ENCODE data around the gene TMEM72.

Gene TMEM72

GRCh38 chr10:44962870-44963738 lies 52.0 kb downstream of the TMEM72 start:
- Histone ChIP-seq H3K4me1 (ENCODE audit: control insufficient read depth, insufficient read depth, low read length) (peaks cover 78% of the 10 kb centered on the region), H3K27me3 (ENCODE audit: control insufficient read depth in 1 of 2, insufficient read depth in 2 of 2, low read length in 2 of 2) (no peaks in the 10 kb centered on the region), H3K9me3 (ENCODE audit: control insufficient read depth in 2 of 2, low read length in 2 of 2) (no peaks in the 10 kb centered on the region), H3K36me3 (ENCODE audit: control insufficient read depth in 2 of 2, insufficient read depth in 2 of 2, low read length in 2 of 2) (no peaks in the 10 kb centered on the region), H3K4me3 (ENCODE audit: low read length in 2 of 2) (peak overlapping the region in 1 of 2 donors; percentile 22), H3K27ac (ENCODE audit: low read length) (peak overlapping the region; percentile 11), H3K9ac (ENCODE audit: low read length in 2 of 2) (no peak overlapping the region)

- Histone ChIP-seq H3K27me3 (ENCODE audit: control insufficient read depth in 1 of 2, insufficient read depth in 2 of 2, low read length in 2 of 2) (no peaks in the 10 kb centered on the region), H3K27ac (ENCODE audit: low read length) (peak overlapping the region; percentile 11), H3K4me1 (ENCODE audit: control insufficient read depth, insufficient read depth, low read length) (peaks cover 77% of the 10 kb centered on the region), H3K9me3 (ENCODE audit: control insufficient read depth in 2 of 2, low read length in 2 of 2) (no peaks in the 10 kb centered on the region), H3K4me3 (ENCODE audit: low read length in 2 of 2) (peak overlapping the region in 1 of 2 donors; percentile 29), H3K9ac (ENCODE audit: low read length in 2 of 2) (peak overlapping the region in 1 of 2 donors; percentile 36), H3K36me3 (ENCODE audit: control insufficient read depth in 2 of 2, insufficient read depth in 2 of 2, low read length in 2 of 2) (peaks cover 0 to 3% of the 10 kb centered on the region in 2 donors)
Observed at GRCh38 chr10:44963772-44964633, 52.9 kb downstream of the TMEM72 start.

GRCh38 chr10:44965104-44965503 lies 54.0 kb downstream of the TMEM72 start:
- no peak overlapping the region for H3K9ac ChIP-seq (ENCODE audit: low read length in 2 of 2)
- H3K4me1 ChIP-seq (ENCODE audit: control insufficient read depth, insufficient read depth, low read length): peaks cover 73% of the 10 kb centered on the region
- H3K36me3 ChIP-seq (ENCODE audit: control insufficient read depth in 2 of 2, insufficient read depth in 2 of 2, low read length in 2 of 2): peaks cover 3 to 4% of the 10 kb centered on the region in 2 donors
- H3K4me3 ChIP-seq (ENCODE audit: low read length in 2 of 2): no peak overlapping the region
- no peak overlapping the region for H3K27ac ChIP-seq (ENCODE audit: low read length)
- no peaks in the 10 kb centered on the region for H3K27me3 ChIP-seq (ENCODE audit: control insufficient read depth in 1 of 2, insufficient read depth in 2 of 2, low read length in 2 of 2)
- H3K9me3 ChIP-seq (ENCODE audit: control insufficient read depth in 2 of 2, low read length in 2 of 2): no peaks in the 10 kb centered on the region

GRCh38 chr10:44965651-44966097 lies 54.5 kb downstream of the TMEM72 start:
- Histone ChIP-seq H3K27me3 (ENCODE audit: control insufficient read depth in 1 of 2, insufficient read depth in 2 of 2, low read length in 2 of 2) (no peaks in the 10 kb centered on the region), H3K27ac (ENCODE audit: low read length) (no peak overlapping the region), H3K9ac (ENCODE audit: low read length in 2 of 2) (no peak overlapping the region), H3K4me3 (ENCODE audit: low read length in 2 of 2) (no peak overlapping the region), H3K4me1 (ENCODE audit: control insufficient read depth, insufficient read depth, low read length) (peaks cover 67% of the 10 kb centered on the region), H3K36me3 (ENCODE audit: control insufficient read depth in 2 of 2, insufficient read depth in 2 of 2, low read length in 2 of 2) (peaks cover 5 to 6% of the 10 kb centered on the region in 2 donors), H3K9me3 (ENCODE audit: control insufficient read depth in 2 of 2, low read length in 2 of 2) (no peaks in the 10 kb centered on the region)

GRCh38 chr10:44966129-44966815 lies 55.1 kb downstream of the TMEM72 start:
- no peak overlapping the region for H3K9ac ChIP-seq (ENCODE audit: low read length in 2 of 2)
- peaks cover 7 to 11% of the 10 kb centered on the region in 2 donors for H3K36me3 ChIP-seq (ENCODE audit: control insufficient read depth in 2 of 2, insufficient read depth in 2 of 2, low read length in 2 of 2)
- peaks cover 61% of the 10 kb centered on the region for H3K4me1 ChIP-seq (ENCODE audit: control insufficient read depth, insufficient read depth, low read length)
- no peaks in the 10 kb centered on the region for H3K27me3 ChIP-seq (ENCODE audit: control insufficient read depth in 1 of 2, insufficient read depth in 2 of 2, low read length in 2 of 2)
- H3K9me3 ChIP-seq (ENCODE audit: control insufficient read depth in 2 of 2, low read length in 2 of 2): no peaks in the 10 kb centered on the region
- H3K27ac ChIP-seq (ENCODE audit: low read length): no peak overlapping the region
- no peak overlapping the region for H3K4me3 ChIP-seq (ENCODE audit: low read length in 2 of 2)

GRCh38 chr10:44966816-44967509 lies 55.8 kb downstream of the TMEM72 start:
- Histone ChIP-seq H3K27me3 (ENCODE audit: control insufficient read depth in 1 of 2, insufficient read depth in 2 of 2, low read length in 2 of 2) (no peaks in the 10 kb centered on the region), H3K9me3 (ENCODE audit: control insufficient read depth in 2 of 2, low read length in 2 of 2) (no peaks in the 10 kb centered on the region), H3K36me3 (ENCODE audit: control insufficient read depth in 2 of 2, insufficient read depth in 2 of 2, low read length in 2 of 2) (peaks cover 10 to 17% of the 10 kb centered on the region in 2 donors), H3K4me1 (ENCODE audit: control insufficient read depth, insufficient read depth, low read length) (peaks cover 56% of the 10 kb centered on the region), H3K27ac (ENCODE audit: low read length) (no peak overlapping the region), H3K4me3 (ENCODE audit: low read length in 2 of 2) (no peak overlapping the region), H3K9ac (ENCODE audit: low read length in 2 of 2) (no peak overlapping the region)

GRCh38 chr10:44967616-44968015 lies 56.5 kb downstream of the TMEM72 start:
- Histone ChIP-seq H3K9ac (ENCODE audit: low read length in 2 of 2) (no peak overlapping the region), H3K9me3 (ENCODE audit: control insufficient read depth in 2 of 2, low read length in 2 of 2) (no peaks in the 10 kb centered on the region), H3K27ac (ENCODE audit: low read length) (no peak overlapping the region), H3K4me1 (ENCODE audit: control insufficient read depth, insufficient read depth, low read length) (peaks cover 49% of the 10 kb centered on the region), H3K4me3 (ENCODE audit: low read length in 2 of 2) (no peak overlapping the region), H3K27me3 (ENCODE audit: control insufficient read depth in 1 of 2, insufficient read depth in 2 of 2, low read length in 2 of 2) (no peaks in the 10 kb centered on the region), H3K36me3 (ENCODE audit: control insufficient read depth in 2 of 2, insufficient read depth in 2 of 2, low read length in 2 of 2) (peaks cover 10 to 18% of the 10 kb centered on the region in 2 donors)

- Histone ChIP-seq H3K9me3 (ENCODE audit: control insufficient read depth in 2 of 2, low read length in 2 of 2) (no peaks in the 10 kb centered on the region), H3K27ac (ENCODE audit: low read length) (no peak overlapping the region), H3K9ac (ENCODE audit: low read length in 2 of 2) (no peak overlapping the region), H3K27me3 (ENCODE audit: control insufficient read depth in 1 of 2, insufficient read depth in 2 of 2, low read length in 2 of 2) (no peaks in the 10 kb centered on the region), H3K4me1 (ENCODE audit: control insufficient read depth, insufficient read depth, low read length) (peaks cover 47% of the 10 kb centered on the region), H3K36me3 (ENCODE audit: control insufficient read depth in 2 of 2, insufficient read depth in 2 of 2, low read length in 2 of 2) (peaks cover 10 to 18% of the 10 kb centered on the region in 2 donors), H3K4me3 (ENCODE audit: low read length in 2 of 2) (no peak overlapping the region)
Observed at GRCh38 chr10:44968091-44968490, 57.0 kb downstream of the TMEM72 start.

GRCh38 chr10:44968500-44969400 lies 57.6 kb downstream of the TMEM72 start:
- Histone ChIP-seq H3K27ac (ENCODE audit: low read length) (no peak overlapping the region), H3K4me3 (ENCODE audit: low read length in 2 of 2) (no peak overlapping the region), H3K4me1 (ENCODE audit: control insufficient read depth, insufficient read depth, low read length) (peaks cover 47% of the 10 kb centered on the region), H3K9me3 (ENCODE audit: control insufficient read depth in 2 of 2, low read length in 2 of 2) (no peaks in the 10 kb centered on the region), H3K9ac (ENCODE audit: low read length in 2 of 2) (no peak overlapping the region), H3K36me3 (ENCODE audit: control insufficient read depth in 2 of 2, insufficient read depth in 2 of 2, low read length in 2 of 2) (peaks cover 10 to 18% of the 10 kb centered on the region in 2 donors), H3K27me3 (ENCODE audit: control insufficient read depth in 1 of 2, insufficient read depth in 2 of 2, low read length in 2 of 2) (no peaks in the 10 kb centered on the region)

All from stomach smooth muscle (tissue), 2 donors.